Left forelimb (tissue), 1 donor: ENCODE results near the gene FSTL5.
"Not testable (repeated sequence)": the region's sequence is repeated elsewhere in the genome, so short reads cannot be mapped to it uniquely, and the experiment has no call there.

ENCODE experiments used
- DNase-seq: peaks from one replicate; pipeline ENCODE4 v3.0.0-alpha.2; 2018; ENCODE audit warnings: low spot score

Gene FSTL5

DNA sequence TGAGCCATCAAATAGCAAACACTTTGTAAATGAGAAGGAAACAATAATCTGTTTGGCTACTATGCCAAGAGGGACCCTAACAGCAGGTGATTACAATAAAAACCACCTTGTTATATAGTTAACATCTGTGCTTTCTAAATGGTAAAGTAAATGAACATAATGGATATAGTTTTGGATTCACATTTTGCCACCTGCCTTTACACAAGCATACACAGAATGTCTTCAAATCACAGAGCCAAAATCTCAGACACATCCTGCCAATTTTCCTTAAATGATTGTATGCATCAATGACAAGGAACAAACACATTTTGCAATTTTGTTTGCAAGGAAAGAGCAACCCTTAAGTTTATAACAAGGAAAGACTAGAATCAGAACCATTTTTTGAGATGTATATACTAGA is 334.2 kb downstream of the FSTL5 start:
- no peak for DNase-seq

DNA sequence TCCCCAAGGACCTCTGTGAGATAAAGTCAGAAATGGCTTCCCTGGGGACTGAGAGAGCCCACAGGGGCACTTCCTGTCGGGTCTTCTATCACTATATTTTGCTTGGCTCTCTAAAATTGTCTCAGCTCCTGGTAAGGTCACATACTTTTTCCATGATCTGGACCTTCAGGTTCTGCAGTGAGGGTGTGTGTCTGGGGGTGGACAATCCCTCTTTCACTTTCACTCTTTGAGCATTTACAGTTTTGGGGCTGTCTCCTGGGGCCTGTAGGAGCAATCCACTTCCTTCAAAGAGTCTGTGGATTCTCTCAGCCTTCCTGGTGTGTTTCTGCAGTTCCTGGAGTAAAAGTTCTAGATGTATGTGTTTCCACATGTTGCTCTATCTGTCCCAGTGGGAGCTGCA is 335.7 kb downstream of the FSTL5 start:
- no peak for DNase-seq

DNA sequence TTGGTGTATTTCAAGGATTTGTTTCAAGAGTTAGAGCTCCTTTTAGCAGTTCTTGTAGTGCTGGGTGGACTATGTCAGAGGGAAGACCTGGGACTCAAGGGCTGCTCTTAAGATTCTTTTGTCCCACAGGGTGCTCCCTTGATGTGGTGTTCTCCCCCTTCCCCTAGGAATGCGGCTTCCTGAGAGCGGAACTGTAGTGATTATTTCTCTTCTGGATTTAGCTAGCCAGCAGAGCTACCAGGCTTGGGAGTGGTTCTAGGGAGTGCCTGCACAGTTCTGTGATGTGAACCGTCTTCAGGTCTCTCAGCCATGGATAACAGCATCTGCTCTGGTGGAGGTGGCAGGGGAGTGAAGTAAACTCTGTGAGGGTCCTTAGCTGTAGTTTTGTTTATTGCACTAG is 336.8 kb downstream of the FSTL5 start:
- no peak for DNase-seq

DNA sequence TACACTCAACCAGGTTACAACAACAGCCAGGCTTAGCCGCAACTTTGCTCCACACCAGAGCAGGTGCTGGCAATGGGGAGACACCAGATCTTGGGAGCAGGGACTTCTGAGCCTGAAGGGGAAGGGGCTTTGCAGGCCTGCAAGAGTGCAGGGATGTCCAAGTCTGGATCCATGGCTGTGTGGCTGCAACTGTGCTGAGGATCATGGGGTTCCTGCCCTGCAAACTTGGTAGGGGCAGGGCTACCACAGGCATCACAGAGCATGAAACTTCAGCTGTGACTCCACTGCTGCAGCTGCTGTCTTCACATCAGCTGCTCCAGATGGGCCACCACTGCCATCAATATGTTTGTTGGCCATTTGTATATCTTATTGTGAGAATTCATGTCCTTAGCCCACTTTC is 340.4 kb downstream of the FSTL5 start:
- DNase-seq, result no peak

DNA sequence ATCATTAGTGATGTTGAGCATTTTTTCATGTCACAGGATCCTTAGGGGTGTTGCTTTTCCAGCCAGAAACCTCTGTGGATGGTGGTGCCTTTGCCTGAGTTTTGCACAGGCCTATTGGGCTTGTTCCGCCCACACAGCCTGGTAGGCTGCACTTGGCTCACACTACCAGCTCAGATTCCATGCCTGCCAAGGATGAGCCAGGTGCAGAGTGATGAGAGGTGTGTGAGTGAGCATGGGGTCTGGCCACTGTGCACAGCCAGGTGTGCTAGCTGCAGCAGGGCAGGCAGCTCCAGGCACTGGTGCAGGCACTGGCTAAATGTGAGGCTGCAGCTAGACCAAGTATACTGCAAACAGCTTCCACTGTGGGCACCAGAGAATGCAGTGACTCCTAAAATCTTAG is 341.6 kb downstream of the FSTL5 start:
- DNase-seq, result no peak

DNA sequence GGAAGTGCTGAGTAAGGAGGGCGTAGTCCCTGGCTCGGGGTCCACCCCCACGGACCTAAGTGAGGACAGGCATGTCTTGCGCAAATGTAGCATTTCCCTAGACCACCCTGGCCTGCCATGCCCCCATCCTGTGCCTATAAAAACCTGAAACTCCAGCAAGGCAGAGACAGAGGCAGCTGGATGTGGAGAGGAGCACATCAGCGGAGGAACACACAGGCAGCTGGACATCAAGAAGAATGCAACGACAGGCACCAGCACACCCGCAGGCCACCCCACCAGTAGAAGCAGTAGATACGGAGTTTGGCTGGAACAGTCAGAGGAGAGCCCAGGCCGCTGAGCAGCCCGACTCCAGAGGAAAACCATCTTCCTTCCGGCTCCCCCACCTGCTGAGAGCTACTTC is 345.9 kb downstream of the FSTL5 start:
- no peak for DNase-seq

DNA sequence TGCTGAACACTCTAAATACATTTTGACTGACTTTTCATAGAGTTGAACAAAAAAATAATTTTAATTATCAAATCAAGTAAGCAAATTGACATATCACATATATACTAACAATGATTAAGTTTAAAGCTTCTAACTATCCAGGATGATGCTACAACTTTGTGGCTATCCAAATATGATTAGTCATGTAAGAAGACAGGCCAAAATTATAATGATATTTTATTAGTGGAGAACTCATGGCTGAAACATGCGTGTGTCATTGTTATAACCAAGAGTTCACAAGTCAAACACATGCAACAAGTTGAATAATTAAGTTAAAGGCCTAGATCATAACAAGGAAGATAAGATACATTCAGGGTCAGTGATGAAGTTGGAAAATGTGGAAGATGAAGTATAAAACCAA is 346.8 kb downstream of the FSTL5 start:
- no peak for DNase-seq

DNA sequence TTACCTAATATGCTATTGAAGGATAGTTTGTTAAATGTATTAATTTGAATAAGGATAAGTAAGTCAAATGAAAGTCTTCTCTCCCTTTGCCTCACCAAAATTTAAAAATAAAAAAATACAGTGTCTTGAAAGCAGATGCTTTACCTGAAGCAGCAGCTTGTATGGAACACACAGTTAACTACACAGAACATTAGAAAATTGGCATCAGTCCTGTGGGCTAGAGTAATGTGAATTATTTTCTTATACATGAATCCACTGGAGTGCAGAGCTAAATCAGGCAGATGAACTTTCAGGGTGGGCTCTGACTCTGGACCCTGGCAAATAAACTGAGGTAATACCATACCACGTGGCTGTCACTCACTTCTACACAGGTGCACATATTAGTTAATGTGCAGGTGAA is 348.0 kb downstream of the FSTL5 start:
- DNase-seq, result no peak

DNA sequence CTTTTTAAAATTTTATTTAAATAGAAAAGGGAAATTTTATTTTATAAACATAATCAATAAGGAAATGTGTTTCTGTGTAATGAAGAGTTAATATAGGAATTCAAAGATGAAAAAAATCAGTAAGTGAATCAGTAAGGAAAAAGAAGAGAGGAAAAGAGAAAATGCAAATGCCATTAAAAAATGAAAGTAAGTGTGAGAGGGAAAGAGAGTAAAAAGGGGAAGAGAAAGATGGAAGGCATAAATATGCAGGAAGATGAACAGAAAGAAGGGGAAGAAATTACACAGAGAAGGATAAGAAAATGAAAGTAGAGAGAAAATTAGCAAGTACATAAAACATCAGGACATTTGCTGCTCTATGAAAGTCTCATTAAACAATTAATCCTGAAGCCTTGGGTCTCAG is 349.9 kb downstream of the FSTL5 start:
- no peak for DNase-seq

DNA sequence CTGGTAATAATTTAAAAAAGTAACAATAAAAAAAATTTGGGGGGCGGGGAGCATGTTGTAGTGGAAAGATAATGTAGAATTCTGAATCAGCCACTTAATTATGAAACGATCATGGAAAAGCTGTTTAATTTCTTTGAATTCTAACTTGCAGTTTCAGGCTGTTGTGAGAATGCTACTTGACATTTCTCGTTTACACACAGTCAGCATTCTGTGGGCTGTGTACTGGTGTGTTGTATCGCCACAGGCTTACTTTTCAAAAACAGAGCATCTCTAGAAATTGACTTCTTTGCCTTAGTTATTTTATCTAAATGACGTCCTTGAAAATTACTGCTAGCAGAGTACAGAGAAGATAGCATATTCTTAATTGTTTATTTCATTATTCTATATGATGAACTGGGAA is 350.4 kb downstream of the FSTL5 start:
- DNase-seq, result no peak

DNA sequence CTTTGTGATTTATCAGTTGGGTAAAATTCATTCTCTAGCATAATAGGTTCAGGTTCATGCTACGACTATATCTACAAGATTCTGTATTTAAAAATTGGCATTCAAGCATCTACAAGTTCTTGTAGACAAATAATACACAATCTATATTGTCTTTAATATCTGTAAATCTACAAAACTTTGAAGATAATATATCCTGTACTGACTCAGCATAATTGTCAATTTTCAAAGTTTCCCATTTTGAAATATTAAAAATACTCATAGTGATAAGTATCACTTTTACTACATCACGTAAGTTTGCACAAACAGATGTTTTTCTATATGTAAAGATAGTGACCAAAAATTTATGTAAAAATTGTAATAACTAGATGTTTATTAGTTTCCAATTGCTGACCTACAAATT is 360.6 kb downstream of the FSTL5 start:
- no peak for DNase-seq

DNA sequence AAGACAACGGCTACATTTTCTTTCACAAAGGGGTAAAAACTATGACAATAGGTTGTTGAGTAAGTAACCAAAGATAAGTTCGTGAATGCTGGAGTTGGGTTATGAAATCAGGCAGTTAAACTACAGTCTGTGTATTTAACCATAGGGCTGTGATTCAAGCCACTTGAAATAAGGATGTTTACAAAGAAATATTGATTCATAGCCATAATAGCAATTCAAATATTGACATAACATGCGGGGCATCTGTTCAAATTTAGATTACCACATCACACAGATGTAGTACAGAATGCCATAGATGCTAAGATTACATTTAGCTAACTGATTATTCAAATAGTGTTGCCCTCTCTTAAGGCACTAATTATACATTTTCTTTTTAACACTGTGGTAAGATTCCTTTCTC is 364.1 kb downstream of the FSTL5 start:
- DNase-seq, result no peak

DNA sequence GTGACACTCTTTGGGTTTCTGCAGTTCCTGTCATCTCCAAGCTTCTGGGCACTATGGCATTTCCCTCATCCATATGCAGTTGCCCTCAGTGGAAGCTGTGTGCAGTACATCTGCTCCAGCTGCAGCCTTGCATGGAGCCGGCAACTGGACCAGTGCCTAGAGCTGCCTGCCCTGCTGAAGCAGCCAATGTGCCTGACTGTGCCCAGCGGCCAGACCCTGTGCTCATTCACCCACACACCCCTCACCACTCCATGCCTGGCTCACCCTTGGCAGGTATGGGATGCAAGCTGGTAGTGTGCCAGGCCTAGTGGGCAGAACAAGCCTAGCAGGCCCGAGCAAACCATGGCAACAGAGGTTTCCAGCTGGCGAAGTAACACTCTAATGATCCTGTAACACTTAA is 370.8 kb downstream of the FSTL5 start:
- no peak for DNase-seq

DNA sequence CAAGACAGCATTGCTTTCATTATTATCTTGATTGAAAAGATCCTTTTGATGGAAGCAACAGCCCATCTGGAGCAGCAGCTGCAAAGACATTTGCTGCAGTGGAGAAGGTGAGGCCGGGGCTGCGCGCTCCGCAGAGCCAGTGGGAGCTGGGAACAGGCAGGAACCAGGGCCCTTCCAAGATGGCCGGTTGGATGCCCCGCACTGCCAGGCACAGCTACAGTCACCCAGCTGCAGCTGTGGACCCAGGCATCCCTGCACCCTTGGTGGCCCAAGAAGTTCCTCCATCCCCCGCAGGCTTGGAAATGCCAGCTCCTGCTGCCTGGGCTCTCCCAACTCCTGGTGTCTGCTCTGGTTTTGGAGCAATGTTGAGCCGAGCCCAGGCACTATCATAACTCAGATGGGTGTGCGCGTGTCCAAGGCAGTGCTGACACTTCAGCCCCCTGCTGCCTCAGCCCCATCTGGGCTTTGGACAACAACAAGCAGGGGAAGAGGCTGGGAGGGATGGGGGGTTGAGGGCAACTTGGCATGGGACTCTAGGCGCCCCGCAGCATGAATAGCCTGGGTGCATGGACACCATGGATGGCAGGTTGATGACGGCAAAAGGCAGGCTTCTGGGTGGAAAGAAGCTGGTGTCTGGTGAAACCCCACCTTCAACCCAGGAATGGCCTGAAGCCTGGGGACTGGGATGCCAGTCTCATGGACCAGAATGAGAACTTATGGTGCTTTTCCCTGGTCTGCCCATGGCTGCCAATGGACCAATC is 371.8 kb downstream of the FSTL5 start:
- DNase-seq, result no peak

DNA sequence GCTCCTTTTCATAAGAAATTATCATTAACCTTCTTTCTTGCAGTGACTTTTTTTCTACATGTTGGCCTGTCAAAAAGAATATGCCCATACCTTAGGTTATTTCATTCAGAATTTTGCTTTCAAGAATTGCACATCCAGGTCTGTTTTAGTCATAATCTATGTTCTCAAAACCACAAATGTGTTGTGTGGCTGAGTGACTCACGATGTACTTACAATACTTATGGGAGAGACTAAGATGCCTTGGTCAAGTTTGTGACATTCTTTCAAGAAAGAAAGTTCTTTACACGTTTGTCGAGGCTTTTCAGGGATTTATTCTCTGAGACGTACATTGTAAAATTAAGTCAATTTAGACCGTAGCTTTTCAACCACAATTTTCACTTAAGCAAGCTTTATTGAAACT is 396.7 kb downstream of the FSTL5 start:
- DNase-seq, result no peak

DNA sequence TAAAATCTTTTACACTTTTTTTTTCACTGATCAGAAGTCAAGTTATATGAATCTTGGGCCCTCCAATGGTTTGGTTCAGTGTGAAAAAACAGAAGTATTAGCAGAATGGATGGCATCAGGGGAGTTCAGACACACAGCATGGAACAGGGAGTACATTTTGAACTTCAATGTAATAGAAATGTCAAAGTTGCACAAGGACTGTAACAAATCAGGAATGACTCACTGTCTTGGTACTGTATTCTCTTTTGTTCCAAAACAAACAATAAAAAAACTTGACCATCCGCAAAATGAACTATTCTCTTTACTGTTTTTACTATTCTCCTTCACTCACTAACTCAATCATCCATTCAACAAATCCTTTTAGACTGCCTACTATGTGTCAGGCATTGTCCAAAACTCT is 401.0 kb downstream of the FSTL5 start:
- DNase-seq, result no peak

DNA sequence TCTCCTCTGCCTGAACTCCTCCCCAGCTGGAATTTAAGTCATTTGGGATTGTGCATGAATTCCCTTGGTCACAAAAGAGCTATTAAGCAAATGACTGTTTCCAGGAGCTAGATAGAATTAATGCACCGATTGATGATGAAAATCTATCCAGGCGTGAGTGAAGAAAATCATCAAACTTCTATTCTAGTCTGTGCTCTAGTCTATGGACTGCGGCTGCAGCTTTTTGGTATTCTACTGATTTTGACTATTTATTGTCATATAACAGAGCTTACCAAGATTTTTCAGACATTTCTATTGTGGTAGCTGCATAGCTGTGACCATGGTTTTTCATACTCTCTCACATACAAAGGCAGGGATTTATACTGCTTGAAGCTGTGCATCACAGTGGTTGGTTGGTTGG is 403.8 kb downstream of the FSTL5 start:
- DNase-seq, result no peak

DNA sequence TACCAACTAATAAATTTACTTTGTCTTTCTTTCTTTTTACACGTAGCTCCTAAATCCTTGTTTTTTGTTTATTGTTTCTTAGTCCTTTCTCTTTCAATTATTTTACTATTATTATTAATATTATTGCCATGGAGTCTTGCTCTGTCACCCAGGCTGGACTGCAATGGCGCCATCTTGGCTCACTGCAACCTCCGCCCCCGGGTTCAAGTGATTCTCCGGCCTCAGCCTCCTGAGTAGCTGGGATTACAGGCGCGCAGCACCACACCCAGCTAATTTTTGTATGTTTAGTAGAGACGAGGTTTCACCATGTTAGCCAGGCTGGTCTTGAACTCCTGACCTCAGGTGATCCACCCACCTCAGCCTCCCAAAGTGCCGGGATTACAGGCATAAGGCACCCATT is 405.4 kb downstream of the FSTL5 start:
- DNase-seq, result not testable (repeated sequence)

DNA sequence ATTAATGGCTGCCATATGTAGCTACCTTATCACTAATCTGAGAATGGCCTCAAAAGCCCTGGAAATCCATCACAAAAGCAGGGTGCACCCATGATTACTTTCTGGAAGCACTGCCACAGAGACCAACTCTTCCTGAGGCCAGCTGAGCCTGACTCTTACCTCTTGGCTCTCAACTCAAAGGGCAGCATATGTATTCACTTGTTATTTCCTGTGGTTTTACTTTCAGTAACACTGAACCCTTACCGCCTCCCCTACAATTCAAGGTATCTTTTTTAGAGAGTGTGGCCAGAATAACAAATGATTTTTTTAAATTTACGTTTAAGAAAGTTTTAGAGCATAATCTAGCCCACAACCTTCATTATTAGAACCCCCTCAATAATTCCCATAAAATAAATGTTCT is 434.9 kb downstream of the FSTL5 start:
- DNase-seq, result no peak

DNA sequence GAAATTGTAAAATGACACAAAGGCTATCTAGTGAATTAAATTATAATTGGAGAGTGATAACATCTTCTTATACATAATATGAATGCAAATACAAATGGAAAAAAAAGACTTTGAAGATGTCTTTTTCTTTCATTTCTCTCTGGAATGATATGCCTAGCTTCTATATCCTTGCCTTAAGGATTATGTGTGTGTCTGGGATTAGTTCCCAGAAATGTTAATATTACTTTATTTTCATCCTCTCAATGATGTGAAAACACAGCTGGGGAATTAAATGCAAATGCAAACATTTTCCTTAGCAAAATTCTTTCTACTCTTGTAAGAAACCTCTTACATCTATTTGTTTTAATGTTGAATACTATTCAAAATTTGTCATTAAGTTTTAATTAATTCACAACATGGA is 441.9 kb downstream of the FSTL5 start:
- DNase-seq, result no peak

DNA sequence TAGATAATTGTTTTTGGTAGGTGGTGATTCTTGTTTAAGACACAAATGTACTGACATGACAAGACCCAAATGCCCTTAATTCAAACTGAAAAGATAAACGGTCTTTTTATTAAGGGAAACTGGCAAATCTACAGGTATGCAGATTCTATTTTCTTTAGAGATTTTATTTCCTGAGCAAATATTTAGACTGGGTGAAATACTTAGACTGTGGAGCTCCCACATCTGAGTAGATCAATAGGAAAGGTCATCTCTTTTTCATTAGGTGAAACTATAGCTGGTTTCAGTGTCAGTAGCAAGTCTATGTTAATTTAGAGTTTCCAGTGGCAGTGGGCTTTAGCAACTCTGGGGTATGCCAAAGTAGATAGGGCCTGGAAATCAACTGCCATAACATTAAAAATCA is 446.7 kb downstream of the FSTL5 start:
- no peak for DNase-seq

DNA sequence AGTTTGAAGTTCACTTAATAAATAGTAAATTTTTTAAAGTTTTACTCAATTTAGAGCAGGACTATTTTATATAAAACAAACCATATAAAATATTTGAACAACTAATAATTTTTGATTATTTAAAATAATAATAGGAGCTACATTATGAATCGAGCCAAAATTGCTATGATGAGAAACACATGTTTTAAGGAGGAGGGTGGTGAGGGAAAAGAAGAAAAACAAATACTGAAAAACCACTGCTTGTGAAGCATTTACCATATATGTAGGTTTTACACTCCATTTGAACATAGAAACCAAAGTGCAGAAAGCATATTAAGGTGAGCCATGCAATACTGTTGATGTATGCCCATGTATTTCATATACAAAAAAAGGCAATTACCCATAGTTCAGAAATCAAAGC is 448.9 kb downstream of the FSTL5 start:
- no peak for DNase-seq

DNA sequence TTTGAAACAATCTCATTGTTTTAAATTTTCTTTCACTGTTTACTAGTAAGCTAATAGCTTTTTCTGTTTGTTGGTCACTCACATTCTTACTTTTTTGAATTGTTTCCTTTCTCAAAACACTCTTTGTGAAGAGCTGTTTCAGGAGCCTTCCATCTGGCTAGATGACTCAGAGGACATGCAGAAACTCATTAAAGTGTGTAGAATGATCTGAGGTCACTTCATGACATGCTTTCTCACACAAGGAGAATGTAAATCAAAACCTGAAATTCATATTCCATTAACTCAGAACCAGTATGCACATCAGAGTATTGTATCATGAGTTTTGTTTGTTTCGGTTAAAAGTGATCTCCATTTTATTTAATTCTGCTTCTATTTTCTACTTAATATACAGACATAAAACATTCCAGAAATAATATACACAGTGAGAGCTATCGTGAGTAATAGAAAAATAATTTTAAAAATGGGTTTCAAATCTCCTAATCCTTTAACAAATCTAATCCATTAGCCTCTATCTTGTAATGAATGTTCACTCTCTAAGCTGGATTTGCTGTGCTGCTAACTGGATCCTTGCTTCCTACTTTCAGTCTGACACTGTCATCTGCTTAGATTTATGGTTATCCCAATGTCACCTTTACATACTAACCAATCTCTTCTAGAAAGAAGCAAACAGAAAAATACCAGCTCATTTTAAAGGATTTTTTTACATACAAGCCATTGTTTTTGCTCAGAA is 449.6 kb downstream of the FSTL5 start:
- no peak for DNase-seq

DNA sequence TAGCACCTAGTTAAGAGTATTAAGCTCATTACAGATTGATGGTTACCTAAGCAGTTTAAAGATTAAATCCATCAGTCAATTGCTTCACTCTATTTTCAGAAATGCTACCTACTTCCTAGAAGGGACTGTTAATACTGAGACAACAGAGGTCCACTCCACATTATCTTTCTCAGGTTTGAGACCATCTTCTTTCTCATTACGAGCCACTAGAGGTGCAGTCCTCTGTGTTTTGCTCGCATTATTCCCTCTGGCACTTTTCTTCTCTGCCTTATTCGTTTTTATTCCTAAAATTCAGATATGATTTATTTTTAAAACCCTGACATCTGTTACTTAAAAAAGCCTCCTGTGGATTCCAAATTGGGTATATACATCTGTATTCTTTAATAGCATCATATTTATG is 459.1 kb downstream of the FSTL5 start:
- no peak for DNase-seq
